ENCODE measurements around the gene RAB11FIP3. TPM values are rescaled to one million over a fixed set of nuclear protein-coding genes. Genes with fewer than 3 reads are reported as not detected.

The RAB11FIP3 gene
- total RNA-seq, 1 donor from 2014 or later = 44.1 TPM

DNA sequence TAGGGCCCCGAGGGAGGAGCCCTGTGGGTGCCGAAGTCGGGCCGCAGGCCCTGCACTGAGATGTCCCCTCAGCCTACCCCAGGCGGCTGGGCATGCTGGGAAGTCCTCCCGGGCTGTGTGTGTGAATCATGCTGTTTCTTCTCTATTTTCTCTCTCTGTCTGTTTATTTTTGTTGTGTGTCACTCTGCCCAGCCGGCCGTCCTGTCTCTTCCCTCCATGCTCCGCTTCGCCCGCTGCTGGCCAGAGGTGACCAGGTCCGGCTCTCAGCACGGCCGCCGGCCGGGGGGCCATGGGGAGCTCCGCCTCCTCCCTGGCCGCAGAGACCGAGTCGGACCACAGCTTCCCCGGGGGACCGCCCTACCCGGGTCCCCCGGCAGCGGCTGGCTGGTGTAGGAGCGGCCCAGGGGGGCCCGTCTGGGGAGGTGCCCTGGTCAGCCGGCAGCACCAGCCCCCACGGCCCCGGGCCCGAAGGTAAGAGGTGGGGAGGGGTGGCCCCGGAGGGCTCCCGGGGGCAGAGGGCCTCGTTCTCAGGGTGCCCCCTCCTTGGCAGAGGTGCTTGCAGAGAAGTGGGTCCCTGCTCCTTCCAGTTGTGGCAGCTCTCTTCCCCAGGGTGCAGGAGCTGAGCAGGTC, 114.6 kb downstream of the RAB11FIP3 start:
- DNase-seq (no peak), ATAC-seq (no peak)
- H3K4me1 ChIP-seq = no peaks in the 10 kb centered on the region
- intact Hi-C loops (cut with DNase I) = no loop called here
- H3K4me3 ChIP-seq = no peak overlapping the region
- no peaks in the 10 kb centered on the region for H3K27me3 ChIP-seq
- H3K9me3 ChIP-seq = no peaks in the 10 kb centered on the region
- H3K36me3 ChIP-seq = no peaks in the 10 kb centered on the region
- no peak overlapping the region for H3K27ac ChIP-seq
- TF ChIP-seq CTCF (IDR thresholded peaks at IDR 0.05) = no peak

DNA sequence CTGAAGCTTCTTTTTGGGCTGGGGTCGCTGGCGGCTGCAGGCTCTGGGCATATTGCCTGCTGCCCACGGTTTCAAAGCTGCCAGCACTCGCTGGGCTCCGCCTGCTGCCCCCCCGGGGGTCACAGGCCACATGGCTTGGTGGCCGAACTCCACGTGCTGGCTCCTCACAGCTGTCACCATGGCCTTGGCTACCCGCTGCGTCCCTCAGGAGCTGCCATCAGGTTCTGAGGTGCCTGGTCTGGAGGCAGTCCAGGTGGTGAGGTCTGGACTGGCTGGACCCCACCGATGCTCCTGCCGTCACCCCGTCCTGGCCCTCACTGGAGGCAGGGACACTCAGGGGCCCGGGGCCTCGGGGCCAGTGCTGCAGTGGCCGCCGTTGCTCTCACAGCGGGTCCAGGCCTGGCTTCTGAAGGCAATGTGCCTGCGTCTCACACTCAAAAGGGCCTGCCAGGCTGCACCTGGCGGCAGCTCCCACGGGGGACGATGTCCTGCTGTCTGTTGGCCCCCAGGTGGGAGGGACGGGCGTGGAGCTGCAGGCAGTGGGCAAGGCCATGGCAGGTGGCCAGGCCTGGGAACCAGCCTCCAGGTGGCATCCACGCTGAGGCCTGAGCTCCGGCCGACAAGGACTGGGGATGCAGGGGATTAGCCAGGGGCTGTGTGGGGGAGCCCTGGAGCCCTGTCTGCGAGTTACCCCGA, 115.3 kb downstream of the RAB11FIP3 start:
- ATAC-seq = no peak
- intact Hi-C loops (cut with DNase I) = no loop called here
- H3K27ac ChIP-seq = no peak overlapping the region
- no peak for DNase-seq
- H3K4me3 ChIP-seq = no peak overlapping the region
- TF ChIP-seq CTCF (IDR thresholded peaks at IDR 0.05) = no peak
- H3K9me3 ChIP-seq = no peaks in the 10 kb centered on the region
- no peaks in the 10 kb centered on the region for H3K27me3 ChIP-seq
- H3K4me1 ChIP-seq = no peaks in the 10 kb centered on the region
- H3K36me3 ChIP-seq = no peaks in the 10 kb centered on the region

GRCh38 chr16:543301-544164, 118.1 kb downstream of the RAB11FIP3 start:
- intact Hi-C loops (cut with DNase I) = no loop called here
- no peaks in the 10 kb centered on the region for H3K9me3 ChIP-seq
- no peak overlapping the region for H3K27ac ChIP-seq
- peaks cover 9% of the 10 kb centered on the region for H3K36me3 ChIP-seq
- no peak overlapping the region for H3K4me3 ChIP-seq
- H3K4me1 ChIP-seq = no peaks in the 10 kb centered on the region
- no peak for TF ChIP-seq CTCF (IDR thresholded peaks at IDR 0.05)
- ATAC-seq (no peak), DNase-seq (no peak)
- H3K27me3 ChIP-seq = no peaks in the 10 kb centered on the region

- Histone ChIP-seq H3K36me3 (peaks cover 13% of the 10 kb centered on the region), H3K27ac (no peak overlapping the region), H3K9me3 (no peaks in the 10 kb centered on the region), H3K4me3 (no peak overlapping the region), H3K27me3 (no peaks in the 10 kb centered on the region), H3K4me1 (no peaks in the 10 kb centered on the region)
- no peak for TF ChIP-seq CTCF (IDR thresholded peaks at IDR 0.05)
- DNase-seq (no peak), ATAC-seq (no peak)
- intact Hi-C loops (cut with DNase I) = no loop called here
These were observed 119.1 kb downstream of the RAB11FIP3 start for GRCh38 chr16:544517-544916.

DNA sequence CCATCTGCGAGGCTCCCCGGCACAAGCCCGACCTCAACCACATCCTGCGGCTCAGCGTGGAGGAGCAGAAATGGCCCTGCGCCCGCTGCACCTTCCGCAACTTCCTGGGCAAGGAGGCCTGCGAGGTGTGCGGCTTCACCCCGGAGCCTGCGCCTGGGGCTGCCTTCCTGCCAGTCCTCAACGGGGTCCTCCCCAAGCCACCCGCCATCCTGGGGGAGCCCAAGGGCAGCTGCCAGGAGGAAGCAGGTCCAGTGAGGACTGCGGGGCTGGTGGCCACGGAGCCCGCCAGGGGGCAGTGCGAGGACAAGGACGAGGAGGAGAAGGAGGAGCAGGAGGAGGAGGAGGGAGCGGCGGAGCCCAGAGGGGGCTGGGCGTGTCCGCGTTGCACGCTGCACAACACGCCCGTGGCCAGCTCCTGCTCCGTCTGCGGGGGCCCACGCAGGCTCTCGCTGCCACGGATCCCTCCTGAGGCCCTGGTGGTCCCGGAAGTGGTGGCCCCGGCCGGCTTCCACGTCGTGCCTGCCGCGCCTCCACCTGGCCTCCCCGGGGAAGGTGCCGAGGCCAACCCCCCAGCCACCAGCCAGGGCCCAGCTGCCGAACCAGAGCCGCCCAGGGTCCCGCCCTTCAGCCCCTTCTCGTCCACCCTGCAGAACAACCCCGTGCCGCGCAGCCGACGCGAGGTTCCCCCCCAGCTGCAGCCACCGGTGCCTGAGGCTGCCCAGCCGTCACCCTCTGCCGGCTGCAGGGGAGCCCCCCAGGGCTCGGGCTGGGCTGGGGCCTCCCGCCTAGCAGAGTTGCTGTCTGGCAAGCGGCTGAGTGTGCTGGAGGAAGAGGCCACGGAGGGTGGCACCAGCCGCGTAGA, 121.7 kb downstream of the RAB11FIP3 start:
- ATAC-seq = peak; percentile 80
- TF ChIP-seq CTCF (IDR thresholded peaks at IDR 0.05) = peak; percentile 37
- H3K9me3 ChIP-seq = no peaks in the 10 kb centered on the region
- intact Hi-C loops (cut with DNase I) = no loop called here
- H3K27ac ChIP-seq = no peak overlapping the region
- no peaks in the 10 kb centered on the region for H3K4me1 ChIP-seq
- no peak overlapping the region for H3K4me3 ChIP-seq
- peaks cover 23% of the 10 kb centered on the region for H3K36me3 ChIP-seq
- H3K27me3 ChIP-seq = no peaks in the 10 kb centered on the region
- DNase-seq = peak; percentile 85

Data from upper lobe of right lung (tissue), 1 donor.